ENCODE measurements around the gene SPART. TPM values are rescaled to one million over a fixed set of nuclear protein-coding genes. Genes with fewer than 3 reads are reported as not detected.
"Not testable (repeated sequence)": the region's sequence is repeated elsewhere in the genome, so short reads cannot be mapped to it uniquely, and the experiment has no call there.

The SPART gene
- total and polyA plus RNA-seq, 8 donors = 59.1 to 111 (median 91.9) TPM

- Histone ChIP-seq H3K36me3 (peaks cover 0 to 62% of the 10 kb centered on the region in 2 donors), H3K4me3 (no peak overlapping the region), H3K27ac (no peak overlapping the region), H3K4me1 (peaks cover 0 to 22% of the 10 kb centered on the region in 2 donors), H3K27me3 (no peaks in the 10 kb centered on the region), H3K9me3 (no peaks in the 10 kb centered on the region)
- TF ChIP-seq CTCF (IDR thresholded peaks at IDR 0.05) = no peak
- no peak for DNase-seq
- intact Hi-C loops (cut with DNase I) = no loop called here
- ATAC-seq = no peak
Measured at GRCh38 chr13:36331280-36331679, 14.9 kb downstream of the SPART start.

GRCh38 chr13:36329361-36329760 lies 16.8 kb downstream of the SPART start:
- ATAC-seq (no peak), DNase-seq (peak in 2 of 4 donors; percentile 22 to 47)
- no peaks in the 10 kb centered on the region for H3K9me3 ChIP-seq
- H3K27ac ChIP-seq = no peak overlapping the region
- H3K36me3 ChIP-seq = peaks cover 0 to 72% of the 10 kb centered on the region in 2 donors
- no peak overlapping the region for H3K4me3 ChIP-seq
- no peaks in the 10 kb centered on the region for H3K27me3 ChIP-seq
- H3K4me1 ChIP-seq = peaks cover 0 to 12% of the 10 kb centered on the region in 2 donors
- intact Hi-C loops (cut with DNase I) = no loop called here
- TF ChIP-seq CTCF (IDR thresholded peaks at IDR 0.05) = no peak

GRCh38 chr13:36328821-36329220 lies 17.4 kb downstream of the SPART start:
- intact Hi-C loops (cut with DNase I) = no loop called here
- DNase-seq (no peak), ATAC-seq (no peak)
- no peak overlapping the region for H3K4me3 ChIP-seq
- no peaks in the 10 kb centered on the region for H3K9me3 ChIP-seq
- no peaks in the 10 kb centered on the region for H3K27me3 ChIP-seq
- H3K4me1 ChIP-seq = peaks cover 0 to 10% of the 10 kb centered on the region in 2 donors
- no peak overlapping the region for H3K27ac ChIP-seq
- H3K36me3 ChIP-seq = peaks cover 0 to 78% of the 10 kb centered on the region in 2 donors
- TF ChIP-seq CTCF (IDR thresholded peaks at IDR 0.05) = no peak

- Histone ChIP-seq H3K27ac (no peak overlapping the region), H3K9me3 (no peaks in the 10 kb centered on the region), H3K36me3 (peaks cover 0 to 91% of the 10 kb centered on the region in 2 donors), H3K27me3 (no peaks in the 10 kb centered on the region), H3K4me3 (no peak overlapping the region), H3K4me1 (no peaks in the 10 kb centered on the region)
- no peak for ATAC-seq
- TF ChIP-seq CTCF (IDR thresholded peaks at IDR 0.05) = no peak
- intact Hi-C loops (cut with DNase I) = no loop called here
- DNase-seq = no peak
Measured at GRCh38 chr13:36325912-36326311, 20.3 kb downstream of the SPART start.

- H3K27me3 ChIP-seq; intact Hi-C loops (cut with DNase I); H3K4me1 ChIP-seq; DNase-seq; H3K9me3 ChIP-seq; H3K4me3 ChIP-seq; H3K27ac ChIP-seq; ATAC-seq: not testable (repeated sequence)
- peaks cover 0 to 81% of the 10 kb centered on the region in 2 donors for H3K36me3 ChIP-seq
Measured at GRCh38 chr13:36324881-36325280, 21.3 kb downstream of the SPART start.

- no peak for TF ChIP-seq CTCF (IDR thresholded peaks at IDR 0.05)
- DNase-seq = no peak
Measured at GRCh38 chr13:36323951-36324566, 22.1 kb downstream of the SPART start.

More at GRCh38 chr13:36323951-36324566, 22.1 kb downstream of the SPART start:
- Histone ChIP-seq H3K27me3 (no peaks in the 10 kb centered on the region), H3K9me3 (no peaks in the 10 kb centered on the region), H3K27ac (no peak overlapping the region), H3K36me3 (peaks cover 0 to 73% of the 10 kb centered on the region in 2 donors), H3K4me3 (no peak overlapping the region), H3K4me1 (no peaks in the 10 kb centered on the region)
- intact Hi-C loops (cut with DNase I) = no loop called here
- no peak for ATAC-seq
